PFSK-1 (cell line): Measurements from ENCODE around the gene CASZ1.

Source experiments
- FOXP2 ChIP-seq: optimal IDR thresholded peaks from 2 replicates; pipeline ENCODE3; 2011; ENCODE audit warnings: borderline replicate concordance, control low read depth, inconsistent platforms; ENCODE audit not compliant: insufficient read depth; ENCODE audit errors: extremely low read length, extremely low read depth
- POLR2AphosphoS5 ChIP-seq: IDR thresholded peaks from 2 replicates; pipeline ENCODE4 v1.6.1; 2012; ENCODE audit warnings: low read depth, mild to moderate bottlenecking, control low read depth, low read length, moderate library complexity
- REST ChIP-seq, 2 experiments: IDR thresholded peaks; 2 replicates each; pipeline versions ENCODE4 v1.6.1 to v1.8.0; 2011 to 2012; ENCODE audit warnings: low read depth in 2 of 2, low read length in 2 of 2, control low read depth in 1 of 2, inconsistent platforms in 1 of 2, mild to moderate bottlenecking in 1 of 2, moderate library complexity in 1 of 2; ENCODE audit not compliant: insufficient read depth in 1 of 2
- SIN3A ChIP-seq: IDR thresholded peaks from 2 replicates; pipeline ENCODE4 v1.6.1; 2012; ENCODE audit warnings: mild to moderate bottlenecking, low read length, moderate library complexity, borderline replicate concordance; ENCODE audit not compliant: insufficient read depth
- TAF1 ChIP-seq: IDR thresholded peaks from 2 replicates; pipeline ENCODE4 v1.6.1; 2012; ENCODE audit warnings: low read length, control low read depth, borderline replicate concordance; ENCODE audit not compliant: insufficient read depth

GRCh38 chr1:10836726-10837125, 40.3 kb upstream of the CASZ1 start:
- TF ChIP-seq POLR2AphosphoS5 = no peak
- no peak for TF ChIP-seq REST (IDR thresholded peaks at IDR 0.05; ENCODE audit: insufficient read depth in 1 of 2, low read depth in 2 of 2, low read length in 2 of 2)
- TF ChIP-seq TAF1 = no peak
- no peak for TF ChIP-seq FOXP2
- no peak for TF ChIP-seq SIN3A
